PC-3 (cell line): Measurements from ENCODE around the gene ALG8.

Experiments
- EZH2 ChIP-seq: fragments of 300-600 bp; sonication (generic); IDR thresholded peaks from one replicate; pipeline ENCODE4 v1.6.1; 2017; ENCODE audit warnings: antibody characterized with exemption, mild to moderate bottlenecking, low read length; ENCODE audit not compliant: unreplicated experiment
- TF ChIP-seq, protein P1 (sequence below): fragments of 300-600 bp; sonication (generic); conservative IDR thresholded peaks from 2 replicates; pipeline ENCODE4 v1.5.1; 2017; ENCODE audit warnings: antibody characterized with exemption, low read depth, mild to moderate bottlenecking, low read length

DNA sequence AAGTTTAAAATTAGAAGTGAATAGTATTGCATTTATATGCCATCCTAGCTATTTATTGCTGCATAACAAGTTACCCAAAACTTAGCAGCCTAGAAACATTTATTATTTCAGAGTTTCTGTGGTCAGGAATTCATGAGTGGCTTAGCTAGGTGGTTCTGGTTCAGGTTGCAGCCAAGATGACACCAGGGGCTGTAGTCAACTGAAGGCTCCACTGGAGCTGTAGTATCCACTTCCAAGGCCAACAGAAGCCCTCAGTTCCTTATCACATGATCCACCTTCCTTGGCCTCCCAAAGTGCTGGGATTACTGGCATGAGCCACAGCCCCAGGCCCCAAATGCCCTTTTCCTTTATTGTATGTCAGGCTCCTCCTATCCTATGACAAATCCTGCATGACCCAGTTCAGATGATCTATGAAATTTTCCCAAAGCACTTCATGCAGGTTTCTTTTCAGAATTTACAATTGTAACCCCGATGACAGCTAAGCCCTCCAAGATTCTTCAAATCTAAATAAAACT, 6.1 kb upstream of the ALG8 start:
- no peak for TF ChIP-seq EZH2
- TF ChIP-seq, protein P1, sequence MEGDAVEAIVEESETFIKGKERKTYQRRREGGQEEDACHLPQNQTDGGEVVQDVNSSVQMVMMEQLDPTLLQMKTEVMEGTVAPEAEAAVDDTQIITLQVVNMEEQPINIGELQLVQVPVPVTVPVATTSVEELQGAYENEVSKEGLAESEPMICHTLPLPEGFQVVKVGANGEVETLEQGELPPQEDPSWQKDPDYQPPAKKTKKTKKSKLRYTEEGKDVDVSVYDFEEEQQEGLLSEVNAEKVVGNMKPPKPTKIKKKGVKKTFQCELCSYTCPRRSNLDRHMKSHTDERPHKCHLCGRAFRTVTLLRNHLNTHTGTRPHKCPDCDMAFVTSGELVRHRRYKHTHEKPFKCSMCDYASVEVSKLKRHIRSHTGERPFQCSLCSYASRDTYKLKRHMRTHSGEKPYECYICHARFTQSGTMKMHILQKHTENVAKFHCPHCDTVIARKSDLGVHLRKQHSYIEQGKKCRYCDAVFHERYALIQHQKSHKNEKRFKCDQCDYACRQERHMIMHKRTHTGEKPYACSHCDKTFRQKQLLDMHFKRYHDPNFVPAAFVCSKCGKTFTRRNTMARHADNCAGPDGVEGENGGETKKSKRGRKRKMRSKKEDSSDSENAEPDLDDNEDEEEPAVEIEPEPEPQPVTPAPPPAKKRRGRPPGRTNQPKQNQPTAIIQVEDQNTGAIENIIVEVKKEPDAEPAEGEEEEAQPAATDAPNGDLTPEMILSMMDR = no peak
